IMR-90 (cell line): ENCODE data around the gene ADGRD1.

Experiments
- BHLHE40 ChIP-seq: fragments of 150-350 bp; IDR thresholded peaks from 2 replicates; pipeline ENCODE4 v1.6.1; 2016; ENCODE audit warnings: mild to moderate bottlenecking, low read depth, low read length
- CEBPB ChIP-seq: IDR thresholded peaks from 2 replicates; pipeline ENCODE4 v1.6.1; 2012; ENCODE audit warnings: low read depth, low read length, improper control_type of control experiment
- CTCF ChIP-seq: conservative IDR thresholded peaks from 2 replicates; pipeline ENCODE4 v1.5.1; 2012; ENCODE audit warnings: mild to moderate bottlenecking, low read depth, low read length, improper control_type of control experiment
- ELK1 ChIP-seq: fragments of 150-350 bp; IDR thresholded peaks from 2 replicates; pipeline ENCODE4 v1.6.1; 2016; ENCODE audit warnings: low read depth, mild to moderate bottlenecking, low read length, moderate library complexity, borderline replicate concordance
- MAFK ChIP-seq: IDR thresholded peaks from 2 replicates; pipeline ENCODE4 v1.6.1; 2012; ENCODE audit warnings: low read depth, low read length, improper control_type of control experiment
- MAZ ChIP-seq: IDR thresholded peaks from 2 replicates; pipeline ENCODE4 v1.6.1; 2012; ENCODE audit warnings: low read depth, mild to moderate bottlenecking, low read length, improper control_type of control experiment, moderate library complexity, borderline replicate concordance
- MXI1 ChIP-seq: IDR thresholded peaks from 2 replicates; pipeline ENCODE4 v1.6.1; 2012; ENCODE audit warnings: low read depth, mild to moderate bottlenecking, low read length, moderate library complexity, borderline replicate concordance
- NFE2L2 ChIP-seq: fragments of 150-350 bp; IDR thresholded peaks from 2 replicates; pipeline ENCODE4 v1.6.1; 2016; ENCODE audit warnings: low read depth, mild to moderate bottlenecking, low read length
- POLR2A ChIP-seq: IDR thresholded peaks from 2 replicates; pipeline ENCODE4 v1.6.1; 2012; ENCODE audit warnings: mild to moderate bottlenecking, low read depth, low read length
- RAD21 ChIP-seq: IDR thresholded peaks from 2 replicates; pipeline ENCODE4 v1.6.1; 2012; ENCODE audit warnings: low read length, improper control_type of control experiment
- RCOR1 ChIP-seq: IDR thresholded peaks from 2 replicates; pipeline ENCODE4 v1.6.1; 2012; ENCODE audit warnings: mild to moderate bottlenecking, low read length, improper control_type of control experiment; ENCODE audit not compliant: insufficient replicate concordance
- RFX5 ChIP-seq: IDR thresholded peaks from 2 replicates; pipeline ENCODE4 v1.8.0; 2012; ENCODE audit warnings: low read depth, mild to moderate bottlenecking, low read length, moderate library complexity
- SMC3 ChIP-seq: fragments of 150-350 bp; IDR thresholded peaks from 2 replicates; pipeline ENCODE4 v1.6.1; 2016; ENCODE audit warnings: low read depth, mild to moderate bottlenecking, antibody characterized with exemption, low read length, moderate library complexity
- USF2 ChIP-seq: fragments of 150-350 bp; IDR thresholded peaks from 2 replicates; pipeline ENCODE4 v1.6.1; 2017; ENCODE audit warnings: mild to moderate bottlenecking, antibody characterized with exemption, low read length, low read depth

- TF ChIP-seq CTCF (no peak), POLR2A (no peak), USF2 (no peak), RAD21 (no peak), SMC3 (no peak), MAFK (no peak), MXI1 (no peak), ELK1 (no peak), NFE2L2 (no peak), RFX5 (no peak), BHLHE40 (no peak), MAZ (no peak), CEBPB (no peak), RCOR1 (no peak)
These were observed 98.5 kb downstream of the ADGRD1 start for GRCh38 chr12:131052063-131052781.
